H1 (cell line): ENCODE data around the gene RGP1. TPM values are rescaled to one million over a fixed set of nuclear protein-coding genes. Genes with fewer than 3 reads are reported as not detected.
A peak's percentile ranks its signal among the peaks of the same experiment; 100 is the strongest.

Experiments
- CTCF ChIA-PET: fragments of 300-600 bp; sonication (Branson Sonifier 250); formaldehyde crosslinking; loops from one replicate; lab custom pipeline; 2021; ENCODE audit not compliant: partially characterized antibody; lab: Charles Lee
- POLR2A ChIA-PET: fragments of 300-600 bp; sonication (Branson Sonifier 250); formaldehyde crosslinking; loops from one replicate; lab custom pipeline; 2021; ENCODE audit warnings: inconsistent platforms; ENCODE audit not compliant: partially characterized antibody; lab: Charles Lee
- DNase-seq, 2 experiments: peaks; one replicate each; pipeline versions ENCODE4 v3.0.0 to v3.0.0-alpha.2; 2010 to 2022; ENCODE audit warnings: low spot score in 2 of 2, low read depth in 1 of 2, mixed read lengths in 1 of 2
- FAIRE-seq: peaks from 2 replicates; lab custom pipeline; 2011; peaks lifted over from hg19 to GRCh38; lab: Jason Lieb, UNC
- H2AFZ ChIP-seq: 2 replicates; pipeline ENCODE4 v1.8.1; 2012; ENCODE audit warnings: low read length, inconsistent platforms
- H2AK5ac ChIP-seq: 2 replicates; pipeline ENCODE4 v1.6.1; 2013; ENCODE audit warnings: low read depth, low read length
- H2BK120ac ChIP-seq: replicated peaks from 2 replicates; pipeline ENCODE3; 2013; ENCODE audit warnings: low read depth, low read length, inconsistent platforms
- H2BK12ac ChIP-seq: 2 replicates; pipeline ENCODE4 v1.6.1; 2013; ENCODE audit warnings: low read depth, low read length
- H2BK15ac ChIP-seq: 2 replicates; pipeline ENCODE4 v1.6.1; 2013; ENCODE audit warnings: low read length
- H2BK20ac ChIP-seq: 2 replicates; pipeline ENCODE4 v1.6.1; 2013; ENCODE audit warnings: low read length
- H2BK5ac ChIP-seq: 2 replicates; pipeline ENCODE4 v1.6.1; 2013; ENCODE audit warnings: low read depth, low read length
- H3K14ac ChIP-seq: 2 replicates; pipeline ENCODE4 v1.6.1; 2013; ENCODE audit warnings: inconsistent platforms; ENCODE audit not compliant: insufficient read length
- H3K18ac ChIP-seq: 2 replicates; pipeline ENCODE4 v1.6.1; 2013; ENCODE audit warnings: low read length; ENCODE audit errors: extremely low read depth
- H3K23ac ChIP-seq: 2 replicates; pipeline ENCODE4 v1.6.1; 2013; ENCODE audit warnings: inconsistent platforms; ENCODE audit not compliant: insufficient read length
- H3K23me2 ChIP-seq: 2 replicates; pipeline ENCODE4 v1.6.1; 2013; ENCODE audit warnings: low read depth, low read length
- H3K27ac ChIP-seq: 2 replicates; pipeline ENCODE4 v1.6.1; 2011; ENCODE audit warnings: low read depth, low read length, inconsistent platforms
- H3K27me3 ChIP-seq, 4 experiments: replicated peaks in 1 of 4; 1 replicate in 1 of 4; 2 replicates in 3 of 4; pipeline versions ENCODE4 v1.6.1 to v1.8.1; 2011 to 2013; ENCODE audit warnings: low read length in 3 of 4, mild to moderate bottlenecking in 3 of 4, inconsistent platforms in 2 of 4, mixed read lengths in 2 of 4, moderate library complexity in 1 of 4; ENCODE audit not compliant: control insufficient read depth in 3 of 4, insufficient read depth in 3 of 4; ENCODE audit errors: extremely low read depth in 1 of 4
- H3K36me3 ChIP-seq, 4 experiments: 2 replicates each; pipeline versions ENCODE4 v1.6.1 to v1.8.1; 2011 to 2013; ENCODE audit warnings: mild to moderate bottlenecking in 4 of 4, low read length in 3 of 4, moderate library complexity in 2 of 4, control low read depth in 1 of 4, inconsistent platforms in 1 of 4; ENCODE audit not compliant: insufficient read depth in 4 of 4, control insufficient read depth in 2 of 4
- H3K4ac ChIP-seq: replicated peaks from 2 replicates; pipeline ENCODE3; 2013; ENCODE audit warnings: low read length, low read depth, mixed read lengths, inconsistent platforms; ENCODE audit not compliant: insufficient read length
- H3K4me1 ChIP-seq, 4 experiments: replicated peaks in 1 of 4; 1 replicate in 1 of 4; 2 replicates in 3 of 4; pipeline versions ENCODE4 v1.6.1 to v1.8.1; 2011 to 2013; ENCODE audit warnings: low read length in 3 of 4, inconsistent platforms in 2 of 4, mixed read lengths in 1 of 4; ENCODE audit not compliant: insufficient read depth in 4 of 4, control insufficient read depth in 3 of 4
- H3K4me2 ChIP-seq, 2 experiments: 2 replicates each; pipeline versions ENCODE4 v1.6.1 to v1.8.1; 2011 to 2013; ENCODE audit warnings: low read depth in 2 of 2, low read length in 2 of 2, control low read depth in 1 of 2, inconsistent platforms in 1 of 2, mild to moderate bottlenecking in 1 of 2; ENCODE audit not compliant: insufficient read depth in 1 of 2
- H3K4me3 ChIP-seq, 4 experiments: fragments of 200-600, 300-600 bp in 1 of 4; sonication (generic), shearing (Covaris generic), sonication (Bioruptor Twin) in 1 of 4; 2 replicates each; pipeline versions ENCODE4 v1.5.1 to v1.8.1; 2011 to 2016; ENCODE audit warnings: low read length in 4 of 4, low read depth in 3 of 4, control low read depth in 2 of 4, inconsistent platforms in 2 of 4, mild to moderate bottlenecking in 2 of 4, mixed read lengths in 1 of 4, moderate library complexity in 1 of 4; ENCODE audit not compliant: insufficient read depth in 2 of 4; ENCODE audit errors: extremely low read depth in 1 of 4
- H3K56ac ChIP-seq: replicated peaks from 2 replicates; pipeline ENCODE3; 2013; ENCODE audit warnings: low read depth, mild to moderate bottlenecking, mixed read lengths, low read length, inconsistent platforms; ENCODE audit not compliant: insufficient read length
- H3K79me1 ChIP-seq: 2 replicates; pipeline ENCODE4 v1.6.1; 2013; ENCODE audit warnings: low read depth, low read length, control low read depth
- H3K79me2 ChIP-seq, 2 experiments: 2 replicates each; pipeline versions ENCODE4 v1.6.1 to v1.8.1; 2012 to 2013; ENCODE audit warnings: low read length in 2 of 2, mild to moderate bottlenecking in 2 of 2, inconsistent platforms in 1 of 2; ENCODE audit not compliant: insufficient read depth in 2 of 2, control insufficient read depth in 1 of 2
- H3K9ac ChIP-seq, 4 experiments: replicated peaks in 1 of 4; 1 replicate in 1 of 4; 2 replicates in 3 of 4; pipeline versions ENCODE4 v1.6.1 to v1.8.1; 2011 to 2013; ENCODE audit warnings: low read depth in 3 of 4, low read length in 3 of 4, control low read depth in 2 of 4, mild to moderate bottlenecking in 2 of 4, moderate library complexity in 2 of 4, inconsistent platforms in 1 of 4; ENCODE audit errors: extremely low read depth in 1 of 4
- H3K9me3 ChIP-seq, 2 experiments: 2 replicates each; pipeline versions ENCODE4 v1.6.1 to v1.8.1; 2012 to 2013; ENCODE audit warnings: mild to moderate bottlenecking in 2 of 2, moderate library complexity in 2 of 2, control low read depth in 1 of 2, inconsistent platforms in 1 of 2, low read depth in 1 of 2, low read length in 1 of 2, mixed read lengths in 1 of 2; ENCODE audit not compliant: insufficient read depth in 2 of 2
- H4K20me1 ChIP-seq, 2 experiments: replicated peaks in 1 of 2; 2 replicates each; pipeline versions ENCODE3 to v1.8.1; 2011 to 2013; ENCODE audit warnings: inconsistent platforms in 2 of 2, low read length in 2 of 2, mild to moderate bottlenecking in 1 of 2; ENCODE audit not compliant: insufficient read depth in 2 of 2, control insufficient read depth in 1 of 2
- H4K5ac ChIP-seq: 2 replicates; pipeline ENCODE4 v1.6.1; 2013; ENCODE audit warnings: low read length, low read depth, mixed read lengths, inconsistent platforms; ENCODE audit not compliant: insufficient read length
- H4K8ac ChIP-seq: 2 replicates; pipeline ENCODE4 v1.8.0; 2013; ENCODE audit warnings: mild to moderate bottlenecking, moderate library complexity, low read length, inconsistent platforms; ENCODE audit not compliant: insufficient read depth; ENCODE audit errors: extremely low read depth
- H4K91ac ChIP-seq: replicated peaks from 2 replicates; pipeline ENCODE3; 2013; ENCODE audit warnings: low read length, mixed read lengths, inconsistent platforms; ENCODE audit not compliant: insufficient read length
- BACH1 ChIP-seq: IDR thresholded peaks from 2 replicates; pipeline ENCODE4 v1.6.1; 2012; ENCODE audit warnings: low read length, improper control_type of control experiment
- CREB1 ChIP-seq: IDR thresholded peaks from 2 replicates; pipeline ENCODE4 v1.6.1; 2012; ENCODE audit warnings: inconsistent platforms
- FOSL1 ChIP-seq: IDR thresholded peaks from 2 replicates; pipeline ENCODE4 v1.6.1; 2011; ENCODE audit warnings: mild to moderate bottlenecking, low read depth, low read length, moderate library complexity; ENCODE audit not compliant: insufficient read depth
- HDAC6 ChIP-seq: IDR thresholded peaks from one replicate; pipeline ENCODE4 v1.7.1; 2012; ENCODE audit warnings: low read depth, mild to moderate bottlenecking, inconsistent platforms, low read length, moderate library complexity
- KDM1A ChIP-seq: fragments of 200-600, 300-600 bp; sonication (generic); IDR thresholded peaks from 2 replicates; pipeline ENCODE4 v1.7.1; 2016; ENCODE audit warnings: mild to moderate bottlenecking, low read length, borderline replicate concordance
- NANOG ChIP-seq: IDR thresholded peaks from 2 replicates; pipeline ENCODE4 v1.6.1; 2011; ENCODE audit warnings: low read length, low read depth, mild to moderate bottlenecking, inconsistent platforms; ENCODE audit not compliant: insufficient read depth, poor library complexity, severe bottlenecking
- TCF12 ChIP-seq: IDR thresholded peaks from 2 replicates; pipeline ENCODE4 v1.6.1; 2011; ENCODE audit warnings: low read depth, mild to moderate bottlenecking, low read length
- TEAD4 ChIP-seq: IDR thresholded peaks from 2 replicates; pipeline ENCODE4 v1.6.1; 2012; ENCODE audit warnings: low read depth, low read length, inconsistent platforms, mixed read lengths
- whole genome bisulfite sequencing, 2 experiments: shearing (Covaris generic) in 1 of 2; methylation state at CpG; one replicate each; pipeline versions ENCODE4 v1.1.6 to v1.1.7; 2013 to 2015; ENCODE audit warnings: low lambda C conversion rate in 2 of 2, mixed read lengths in 2 of 2, inconsistent platforms in 1 of 2, low coverage in 1 of 2, missing lambda C conversion rate in 1 of 2; ENCODE audit not compliant: insufficient replicate concordance in 2 of 2, insufficient coverage in 1 of 2, insufficient read length in 1 of 2; ENCODE audit errors: extremely low coverage in 1 of 2, missing lambda C conversion rate in 1 of 2; 5-methylcytosine and 5-hydroxymethylcytosine counted together
- polyA plus RNA-seq, 7 experiments: library from polyadenylated mRNA; depleted of rRNA in 3 of 7; stranded (reverse) in 5 of 7; unstranded in 2 of 7; fragments of >200 nt in 5 of 7; fragments of 200-250 nt in 2 of 7; gene quantifications; 1 replicate in 5 of 7; 2 replicates in 1 of 7; 4 replicates in 1 of 7; pipeline versions ENCODE4 v1.2.1 to v1.2.3, GENCODE V29; 2011 to 2013; ENCODE audit warnings: missing spikeins in 2 of 7, mixed read lengths in 2 of 7
- total RNA-seq: library from RNA; stranded (reverse); fragmentation: NEBNext Ultra II Directional; extraction: Animal tissue kit (Norgen Biotek cat#: 25700); gene quantifications from 2 replicates; pipeline ENCODE4 v1.2.1, GENCODE V29; 2021
- TF ChIP-seq, protein P1 (sequence below): IDR thresholded peaks from 2 replicates; pipeline ENCODE4 v1.6.1; 2012; ENCODE audit warnings: inconsistent platforms
- TF ChIP-seq, protein P2 (sequence below): IDR thresholded peaks from 2 replicates; pipeline ENCODE4 v1.6.1; 2011; ENCODE audit warnings: low read length, improper control_type of control experiment

Gene RGP1
- total and polyA plus RNA-seq, 2 of the 8 experiments (the other 6 are each of a cell fraction or from before 2014, with no cell fraction given), result 11.8 to 22.7 TPM

DNA sequence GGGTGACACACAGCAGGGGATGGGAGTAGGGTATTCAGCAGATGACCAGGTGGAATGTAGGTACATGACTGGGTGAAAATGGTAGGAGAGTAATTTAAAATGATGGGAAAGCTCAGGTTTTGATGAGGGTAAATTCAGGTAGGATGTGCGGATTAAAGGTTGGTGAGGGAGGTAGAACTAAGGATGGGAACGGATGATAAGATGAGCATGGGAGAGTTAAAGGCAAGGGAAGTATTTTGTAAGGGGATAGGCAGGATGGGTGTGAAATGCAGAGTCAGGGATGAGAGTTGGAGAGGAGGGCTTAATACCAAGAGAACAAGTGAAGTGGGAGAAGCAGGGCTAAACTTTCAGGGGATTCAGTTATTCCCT lies 18.6 kb upstream of the RGP1 start:
- Histone ChIP-seq H3K4me1 (peaks cover 21 to 46% (median 32%) of the 10 kb centered on the region in 4 experiments), H2BK120ac (no peak overlapping the region), H3K79me1 (peaks cover 16% of the 10 kb centered on the region), H3K4ac (no peak overlapping the region), H2AK5ac (peak overlapping the region; percentile 17; the same call in 1 of the 2 replicates), H3K14ac (no peak overlapping the region), H3K4me2 (peak overlapping the region; percentile 92 to 94; a peak in 3 of 4 replicates), H3K56ac (no peak overlapping the region), H2AFZ (no peak overlapping the region), H3K9ac (0 out of 7 replicates have a peak overlapping the region, but pooled peaks of 1 of the 4 experiments have one; percentile 5), H2BK15ac (no peak overlapping the region), H2BK20ac (no peak overlapping the region), H3K23ac (no peak overlapping the region), H4K8ac (no peak overlapping the region), H3K23me2 (peaks cover 15% of the 10 kb centered on the region; the same call in 1 of the 2 replicates), H3K9me3 (no peaks in the 10 kb centered on the region; a peak in 1 of 4 replicates), H4K20me1 (peaks cover 0 to 6% of the 10 kb centered on the region in 2 experiments), H4K5ac (no peak overlapping the region), H2BK5ac (no peak overlapping the region), H2BK12ac (peak overlapping the region; percentile 18; the same call in 1 of the 2 replicates), H3K4me3 (peak overlapping the region in 1 of 4 experiments; percentile 79; a peak in 2 of 8 replicates), H3K27me3 (no peaks in the 10 kb centered on the region), H3K36me3 (peaks cover 0 to 7% (median 3%) of the 10 kb centered on the region in 4 experiments), H3K27ac (no peak overlapping the region), H3K79me2 (peaks cover 2 to 59% of the 10 kb centered on the region in 2 experiments), H3K18ac (no peak overlapping the region), H4K91ac (no peak overlapping the region)
- POLR2A ChIA-PET, result interaction anchor here (1.2 to 11.1 kb wide), 8 partner anchors 11 to 84 kb away, joined by 3 to 158 read pairs (median 10); partner anchors contain the start of genes ARHGEF39, GBA2, RGP1 and TPM2
- DNase-seq (no peak), FAIRE-seq (no peak)
- WGBS, 2 experiments, result 86 to 100% methylated on average over 2 of the region's 2 CpGs
- CTCF ChIA-PET, result interaction anchor here (1.2 to 16.0 kb wide), 13 partner anchors 11 to 119 kb away, joined by 4 to 198 read pairs (median 20); partner anchors contain the start of genes ARHGEF39, CCDC107, GBA2 and MSMP
- TF ChIP-seq TCF12 (no peak), FOSL1 (no peak), HDAC6 (no peak), KDM1A (no peak), BACH1 (no peak), CREB1 (no peak), TEAD4 (no peak), NANOG (no peak)
- TF ChIP-seq, protein P1, sequence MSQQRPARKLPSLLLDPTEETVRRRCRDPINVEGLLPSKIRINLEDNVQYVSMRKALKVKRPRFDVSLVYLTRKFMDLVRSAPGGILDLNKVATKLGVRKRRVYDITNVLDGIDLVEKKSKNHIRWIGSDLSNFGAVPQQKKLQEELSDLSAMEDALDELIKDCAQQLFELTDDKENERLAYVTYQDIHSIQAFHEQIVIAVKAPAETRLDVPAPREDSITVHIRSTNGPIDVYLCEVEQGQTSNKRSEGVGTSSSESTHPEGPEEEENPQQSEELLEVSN, result no peak
- TF ChIP-seq, protein P2, sequence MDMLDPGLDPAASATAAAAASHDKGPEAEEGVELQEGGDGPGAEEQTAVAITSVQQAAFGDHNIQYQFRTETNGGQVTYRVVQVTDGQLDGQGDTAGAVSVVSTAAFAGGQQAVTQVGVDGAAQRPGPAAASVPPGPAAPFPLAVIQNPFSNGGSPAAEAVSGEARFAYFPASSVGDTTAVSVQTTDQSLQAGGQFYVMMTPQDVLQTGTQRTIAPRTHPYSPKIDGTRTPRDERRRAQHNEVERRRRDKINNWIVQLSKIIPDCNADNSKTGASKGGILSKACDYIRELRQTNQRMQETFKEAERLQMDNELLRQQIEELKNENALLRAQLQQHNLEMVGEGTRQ, result no peak
